Gastrocnemius medialis (tissue), 4 donors: Measurements from ENCODE around the gene CDKN2D. TPM values are rescaled to one million over a fixed set of nuclear protein-coding genes. Genes with fewer than 3 reads are reported as not detected.
"Not testable (repeated sequence)": the region's sequence is repeated elsewhere in the genome, so short reads cannot be mapped to it uniquely, and the experiment has no call there.

Source experiments
- ATAC-seq, 2 donors: fragments of 150-250 bp; one replicate each; pipeline ENCODE4 v1.9.1; 2016
- DNase-seq, 2 donors: peaks; one replicate each; pipeline ENCODE4 v3.0.0-alpha.2; 2019
- H3K27ac ChIP-seq, 4 donors: fragments of 200-600 bp; sonication (generic); 1 replicate in 1 of 4; 2 replicates in 3 of 4; pipeline ENCODE4 v1.5.1; 2016 to 2018; ENCODE audit warnings: mild to moderate bottlenecking in 2 of 4, moderate library complexity in 1 of 4
- H3K27me3 ChIP-seq, 3 donors: fragments of 200-600 bp; sonication (generic) in 2 of 3; 1 replicate in 1 of 3; 2 replicates in 2 of 3; pipeline versions ENCODE4 v1.5.1 to v1.6.0; 2016 to 2019; ENCODE audit warnings: mild to moderate bottlenecking in 1 of 3, moderate library complexity in 1 of 3
- H3K36me3 ChIP-seq, 2 donors: fragments of 200-600 bp; sonication (generic) in 1 of 2; one replicate each; pipeline ENCODE4 v1.5.1; 2017 to 2018
- H3K4me1 ChIP-seq, 2 donors: fragments of 200-600 bp; sonication (generic) in 1 of 2; one replicate each; pipeline ENCODE4 v1.5.1; 2016 to 2017; ENCODE audit warnings: mild to moderate bottlenecking in 2 of 2
- H3K4me3 ChIP-seq, 4 donors: fragments of 200-600 bp; sonication (generic) in 3 of 4; 1 replicate in 1 of 4; 2 replicates in 3 of 4; pipeline ENCODE4 v1.5.1; 2016 to 2019; ENCODE audit warnings: mild to moderate bottlenecking in 2 of 4
- H3K9me3 ChIP-seq, 3 donors: fragments of 200-600 bp; sonication (generic) in 2 of 3; 1 replicate in 1 of 3; 2 replicates in 2 of 3; pipeline ENCODE4 v1.5.1; 2016 to 2019
- CTCF ChIP-seq, 5 experiments: fragments of 450-650 bp in 3 of 5; fragments of 200-600 bp in 2 of 5; sonication (generic) in 2 of 5; IDR thresholded peaks in 4 of 5; conservative IDR thresholded peaks in 1 of 5; 1 replicate in 4 of 5; 2 replicates in 1 of 5; pipeline ENCODE4 v1.5.1; 2016 to 2019; ENCODE audit warnings: antibody characterized with exemption in 5 of 5, mild to moderate bottlenecking in 3 of 5, moderate library complexity in 3 of 5
- POLR2A ChIP-seq, 2 donors: fragments of 450-650 bp; IDR thresholded peaks; one replicate each; pipeline ENCODE4 v1.6.1; 2017; ENCODE audit warnings: antibody characterized with exemption in 2 of 2, mild to moderate bottlenecking in 2 of 2, moderate library complexity in 2 of 2
- in situ Hi-C, 4 donors: fragments of 200-750 bp; cut with MboI; loops; one replicate each; pipeline versions ENCODE4 v1.15.0 to v1.8.0; 2017; ENCODE audit warnings: low sequenced_read_pairs in 4 of 4
- intact Hi-C: fragments of 100-400 bp; cut with DNase I; formaldehyde crosslinking; loops from one replicate; pipeline ENCODE4 v1.15.1; 2023; ENCODE audit warnings: low total_unique reads
- total RNA-seq, 4 donors: library from RNA; depleted of rRNA; stranded (reverse); fragments of >200 nt; gene quantifications; one replicate each; pipeline versions ENCODE4 v1.1.0 to v1.2.3, GENCODE V29; 2016

Gene CDKN2D
- total RNA-seq, 4 donors from 2014 or later: 7.3 to 18.1 (median 13.4) TPM

- intact Hi-C loops (no loop called here), in situ Hi-C loops (loop anchor here in 1 of 4 donors (25.0 kb wide), 1 partner anchor 140 kb away; the partner anchor contains the start of genes CDC37 and PDE4A)
- Histone ChIP-seq H3K27ac (no peak overlapping the region), H3K27me3 (no peaks in the 10 kb centered on the region), H3K4me1 (no peaks in the 10 kb centered on the region), H3K9me3 (no peaks in the 10 kb centered on the region), H3K4me3 (no peak overlapping the region), H3K36me3 (peaks cover 0 to 84% of the 10 kb centered on the region in 2 donors)
- ATAC-seq: peak in 1 of 2 donors; percentile 28
- DNase-seq: no peak
- TF ChIP-seq CTCF (IDR thresholded peaks at IDR 0.05 in 4 of 5, conservative IDR thresholded peaks at IDR 0.05 in 1 of 5) (no peak), POLR2A (IDR thresholded peaks at IDR 0.05) (no peak)
These were observed 16.2 kb downstream of the CDKN2D start for GRCh38 chr19:10552510-10553053.

- no peak overlapping the region for H3K4me3 ChIP-seq
- no peak overlapping the region for H3K27ac ChIP-seq
- in situ Hi-C loops: loop anchor here in 1 of 4 donors (25.0 kb wide), 1 partner anchor 139 kb away; the partner anchor contains the start of genes CDC37 and PDE4A
- DNase-seq (no peak), ATAC-seq (no peak)
- no peaks in the 10 kb centered on the region for H3K4me1 ChIP-seq
- H3K36me3 ChIP-seq: peaks cover 0 to 84% of the 10 kb centered on the region in 2 donors
- TF ChIP-seq CTCF (IDR thresholded peaks at IDR 0.05 in 4 of 5, conservative IDR thresholded peaks at IDR 0.05 in 1 of 5): no peak
- TF ChIP-seq POLR2A (IDR thresholded peaks at IDR 0.05): no peak
- intact Hi-C loops: no loop called here
- H3K27me3 ChIP-seq: no peaks in the 10 kb centered on the region
- no peaks in the 10 kb centered on the region for H3K9me3 ChIP-seq
These were observed 17.0 kb downstream of the CDKN2D start for GRCh38 chr19:10551698-10552301.

- ATAC-seq, H3K27ac ChIP-seq, DNase-seq, H3K9me3 ChIP-seq, H3K4me1 ChIP-seq, intact Hi-C loops, H3K4me3 ChIP-seq, H3K27me3 ChIP-seq: not testable (repeated sequence)
- peaks cover 0 to 85% of the 10 kb centered on the region in 2 donors for H3K36me3 ChIP-seq
- in situ Hi-C loops: loop anchor here in 1 of 4 donors (25.0 kb wide), 1 partner anchor 139 kb away; the partner anchor contains the start of genes CDC37 and PDE4A
These were observed 17.8 kb downstream of the CDKN2D start for GRCh38 chr19:10551006-10551405.

GRCh38 chr19:10550336-10550735 lies 18.4 kb downstream of the CDKN2D start:
- no peak for DNase-seq
- no peak for TF ChIP-seq POLR2A (IDR thresholded peaks at IDR 0.05)
- no peak for TF ChIP-seq CTCF (IDR thresholded peaks at IDR 0.05 in 4 of 5, conservative IDR thresholded peaks at IDR 0.05 in 1 of 5)
- no peak overlapping the region for H3K27ac ChIP-seq
- intact Hi-C loops (no loop called here), in situ Hi-C loops (loop anchor here in 1 of 4 donors (25.0 kb wide), 1 partner anchor 138 kb away; the partner anchor contains the start of genes CDC37 and PDE4A)
- H3K36me3 ChIP-seq: peaks cover 0 to 88% of the 10 kb centered on the region in 2 donors
- no peaks in the 10 kb centered on the region for H3K27me3 ChIP-seq
- H3K4me1 ChIP-seq: peaks cover 2 to 6% of the 10 kb centered on the region in 2 donors
- ATAC-seq: no peak
- H3K4me3 ChIP-seq: no peak overlapping the region
- no peaks in the 10 kb centered on the region for H3K9me3 ChIP-seq

GRCh38 chr19:10549733-10550132 lies 19.0 kb downstream of the CDKN2D start:
- Histone ChIP-seq H3K9me3 (no peaks in the 10 kb centered on the region), H3K4me1 (peaks cover 9 to 12% of the 10 kb centered on the region in 2 donors), H3K27me3 (no peaks in the 10 kb centered on the region), H3K36me3 (peaks cover 0 to 88% of the 10 kb centered on the region in 2 donors), H3K4me3 (no peak overlapping the region), H3K27ac (no peak overlapping the region)
- TF ChIP-seq POLR2A (IDR thresholded peaks at IDR 0.05) (no peak), CTCF (IDR thresholded peaks at IDR 0.05 in 4 of 5, conservative IDR thresholded peaks at IDR 0.05 in 1 of 5) (no peak)
- no peak for DNase-seq
- no peak for ATAC-seq
- intact Hi-C loops: no loop called here
- in situ Hi-C loops: loop anchor here in 1 of 4 donors (10.0 to 25.0 kb wide), 2 partner anchors 65 to 137 kb away; partner anchors contain the start of genes CDC37 and PDE4A
